ENCODE results near the gene HABP2.

The HABP2 gene

GRCh38 chr10:113555751-113556150 lies 2.9 kb downstream of the HABP2 start:
- H3K4me3 ChIP-seq (ENCODE audit: low read depth, low read length), result no peak overlapping the region
- H3K27me3 ChIP-seq (ENCODE audit: control insufficient read depth, insufficient read depth, low read length), result peaks cover 98% of the 10 kb centered on the region
- no peaks in the 10 kb centered on the region for H3K9me3 ChIP-seq (ENCODE audit: control insufficient read depth, insufficient read depth, low read depth, low read length)
- no peak overlapping the region for H3K9ac ChIP-seq (ENCODE audit: low read length)
- H3K27ac ChIP-seq (ENCODE audit: low read depth, low read length), result no peak overlapping the region
- H3K4me1 ChIP-seq (ENCODE audit: control insufficient read depth, insufficient read depth, low read length), result peaks cover 18% of the 10 kb centered on the region
- H3K36me3 ChIP-seq (ENCODE audit: control insufficient read depth, insufficient read depth, low read length), result no peaks in the 10 kb centered on the region

GRCh38 chr10:113557424-113557862 lies 4.6 kb downstream of the HABP2 start:
- Histone ChIP-seq H3K27me3 (ENCODE audit: control insufficient read depth, insufficient read depth, low read length) (peaks cover 100% of the 10 kb centered on the region), H3K4me1 (ENCODE audit: control insufficient read depth, insufficient read depth, low read length) (peaks cover 18% of the 10 kb centered on the region)

GRCh38 chr10:113557903-113558321 lies 5.1 kb downstream of the HABP2 start:
- H3K36me3 ChIP-seq (ENCODE audit: control insufficient read depth, insufficient read depth, low read length), result no peaks in the 10 kb centered on the region
- peaks cover 100% of the 10 kb centered on the region for H3K27me3 ChIP-seq (ENCODE audit: control insufficient read depth, insufficient read depth, low read length)
- no peaks in the 10 kb centered on the region for H3K9me3 ChIP-seq (ENCODE audit: control insufficient read depth, insufficient read depth, low read depth, low read length)
- H3K4me3 ChIP-seq (ENCODE audit: low read depth, low read length), result peak overlapping the region; percentile 24
- H3K4me1 ChIP-seq (ENCODE audit: control insufficient read depth, insufficient read depth, low read length), result peaks cover 18% of the 10 kb centered on the region
- no peak overlapping the region for H3K9ac ChIP-seq (ENCODE audit: low read length)
- no peak overlapping the region for H3K27ac ChIP-seq (ENCODE audit: low read depth, low read length)

More at GRCh38 chr10:113557424-113557862, 4.6 kb downstream of the HABP2 start:
- Histone ChIP-seq H3K9me3 (ENCODE audit: control insufficient read depth, insufficient read depth, low read depth, low read length) (no peaks in the 10 kb centered on the region), H3K4me3 (ENCODE audit: low read depth, low read length) (no peak overlapping the region; the same call in 1 of the 2 replicates), H3K27ac (ENCODE audit: low read depth, low read length) (no peak overlapping the region), H3K36me3 (ENCODE audit: control insufficient read depth, insufficient read depth, low read length) (no peaks in the 10 kb centered on the region), H3K9ac (ENCODE audit: low read length) (no peak overlapping the region)

GRCh38 chr10:113560071-113560470 lies 7.2 kb downstream of the HABP2 start:
- Histone ChIP-seq H3K27ac (ENCODE audit: low read depth, low read length) (no peak overlapping the region), H3K9ac (ENCODE audit: low read length) (no peak overlapping the region), H3K4me1 (ENCODE audit: control insufficient read depth, insufficient read depth, low read length) (peaks cover 22% of the 10 kb centered on the region), H3K36me3 (ENCODE audit: control insufficient read depth, insufficient read depth, low read length) (no peaks in the 10 kb centered on the region), H3K27me3 (ENCODE audit: control insufficient read depth, insufficient read depth, low read length) (peaks cover 83% of the 10 kb centered on the region), H3K4me3 (ENCODE audit: low read depth, low read length) (no peak overlapping the region), H3K9me3 (ENCODE audit: control insufficient read depth, insufficient read depth, low read depth, low read length) (no peaks in the 10 kb centered on the region)

GRCh38 chr10:113561214-113561613 lies 8.4 kb downstream of the HABP2 start:
- H3K9ac ChIP-seq (ENCODE audit: low read length), result no peak overlapping the region
- H3K27ac ChIP-seq (ENCODE audit: low read depth, low read length), result no peak overlapping the region
- no peak overlapping the region for H3K4me3 ChIP-seq (ENCODE audit: low read depth, low read length)
- peaks cover 72% of the 10 kb centered on the region for H3K27me3 ChIP-seq (ENCODE audit: control insufficient read depth, insufficient read depth, low read length)
- H3K36me3 ChIP-seq (ENCODE audit: control insufficient read depth, insufficient read depth, low read length), result no peaks in the 10 kb centered on the region
- H3K4me1 ChIP-seq (ENCODE audit: control insufficient read depth, insufficient read depth, low read length), result peaks cover 25% of the 10 kb centered on the region
- H3K9me3 ChIP-seq (ENCODE audit: control insufficient read depth, insufficient read depth, low read depth, low read length), result no peaks in the 10 kb centered on the region

- Histone ChIP-seq H3K9ac (ENCODE audit: low read length) (no peak overlapping the region), H3K27ac (ENCODE audit: low read depth, low read length) (no peak overlapping the region), H3K27me3 (ENCODE audit: control insufficient read depth, insufficient read depth, low read length) (peaks cover 63% of the 10 kb centered on the region), H3K9me3 (ENCODE audit: control insufficient read depth, insufficient read depth, low read depth, low read length) (no peaks in the 10 kb centered on the region), H3K4me3 (ENCODE audit: low read depth, low read length) (no peak overlapping the region), H3K4me1 (ENCODE audit: control insufficient read depth, insufficient read depth, low read length) (peaks cover 25% of the 10 kb centered on the region), H3K36me3 (ENCODE audit: control insufficient read depth, insufficient read depth, low read length) (no peaks in the 10 kb centered on the region)
Measured at GRCh38 chr10:113562069-113562468, 9.2 kb downstream of the HABP2 start.

GRCh38 chr10:113562704-113563103 lies 9.9 kb downstream of the HABP2 start:
- Histone ChIP-seq H3K4me3 (ENCODE audit: low read depth, low read length) (no peak overlapping the region), H3K27me3 (ENCODE audit: control insufficient read depth, insufficient read depth, low read length) (peaks cover 57% of the 10 kb centered on the region)

GRCh38 chr10:113563306-113564088 lies 10.6 kb downstream of the HABP2 start:
- Histone ChIP-seq H3K4me3 (ENCODE audit: low read depth, low read length) (0 out of 2 replicates have a peak overlapping the region, but pooled peaks have one; percentile 12), H3K27ac (ENCODE audit: low read depth, low read length) (no peak overlapping the region)

More at GRCh38 chr10:113562704-113563103, 9.9 kb downstream of the HABP2 start:
- Histone ChIP-seq H3K9ac (ENCODE audit: low read length) (no peak overlapping the region), H3K27ac (ENCODE audit: low read depth, low read length) (no peak overlapping the region), H3K36me3 (ENCODE audit: control insufficient read depth, insufficient read depth, low read length) (no peaks in the 10 kb centered on the region), H3K4me1 (ENCODE audit: control insufficient read depth, insufficient read depth, low read length) (peaks cover 23% of the 10 kb centered on the region), H3K9me3 (ENCODE audit: control insufficient read depth, insufficient read depth, low read depth, low read length) (no peaks in the 10 kb centered on the region)

GRCh38 chr10:113565364-113565763 lies 12.5 kb downstream of the HABP2 start:
- H3K36me3 ChIP-seq (ENCODE audit: control insufficient read depth, insufficient read depth, low read length), result no peaks in the 10 kb centered on the region
- H3K4me1 ChIP-seq (ENCODE audit: control insufficient read depth, insufficient read depth, low read length), result peaks cover 7% of the 10 kb centered on the region
- H3K4me3 ChIP-seq (ENCODE audit: low read depth, low read length), result no peak overlapping the region
- H3K9me3 ChIP-seq (ENCODE audit: control insufficient read depth, insufficient read depth, low read depth, low read length), result no peaks in the 10 kb centered on the region
- H3K27me3 ChIP-seq (ENCODE audit: control insufficient read depth, insufficient read depth, low read length), result peaks cover 33% of the 10 kb centered on the region
- H3K9ac ChIP-seq (ENCODE audit: low read length), result no peak overlapping the region
- no peak overlapping the region for H3K27ac ChIP-seq (ENCODE audit: low read depth, low read length)

More at GRCh38 chr10:113563306-113564088, 10.6 kb downstream of the HABP2 start:
- Histone ChIP-seq H3K27me3 (ENCODE audit: control insufficient read depth, insufficient read depth, low read length) (peaks cover 49% of the 10 kb centered on the region), H3K9me3 (ENCODE audit: control insufficient read depth, insufficient read depth, low read depth, low read length) (no peaks in the 10 kb centered on the region), H3K36me3 (ENCODE audit: control insufficient read depth, insufficient read depth, low read length) (no peaks in the 10 kb centered on the region), H3K9ac (ENCODE audit: low read length) (peak overlapping the region; percentile 6), H3K4me1 (ENCODE audit: control insufficient read depth, insufficient read depth, low read length) (peaks cover 18% of the 10 kb centered on the region)

- Histone ChIP-seq H3K4me3 (ENCODE audit: low read depth, low read length) (no peak overlapping the region), H3K27me3 (ENCODE audit: control insufficient read depth, insufficient read depth, low read length) (peaks cover 18% of the 10 kb centered on the region), H3K36me3 (ENCODE audit: control insufficient read depth, insufficient read depth, low read length) (no peaks in the 10 kb centered on the region), H3K27ac (ENCODE audit: low read depth, low read length) (no peak overlapping the region), H3K9ac (ENCODE audit: low read length) (no peak overlapping the region), H3K9me3 (ENCODE audit: control insufficient read depth, insufficient read depth, low read depth, low read length) (no peaks in the 10 kb centered on the region), H3K4me1 (ENCODE audit: control insufficient read depth, insufficient read depth, low read length) (peaks cover 7% of the 10 kb centered on the region)
Measured at GRCh38 chr10:113566888-113567287, 14.0 kb downstream of the HABP2 start.

- Histone ChIP-seq H3K27me3 (ENCODE audit: control insufficient read depth, insufficient read depth, low read length) (peaks cover 10% of the 10 kb centered on the region), H3K27ac (ENCODE audit: low read depth, low read length) (no peak overlapping the region), H3K9ac (ENCODE audit: low read length) (no peak overlapping the region), H3K4me1 (ENCODE audit: control insufficient read depth, insufficient read depth, low read length) (peaks cover 3% of the 10 kb centered on the region; the same call in 1 of the 2 replicates), H3K9me3 (ENCODE audit: control insufficient read depth, insufficient read depth, low read depth, low read length) (no peaks in the 10 kb centered on the region), H3K4me3 (ENCODE audit: low read depth, low read length) (no peak overlapping the region), H3K36me3 (ENCODE audit: control insufficient read depth, insufficient read depth, low read length) (no peaks in the 10 kb centered on the region)
Measured at GRCh38 chr10:113569576-113569975, 16.7 kb downstream of the HABP2 start.
